Fibroblast of mammary gland (primary cell): Measurements from ENCODE around the gene DOCK2.

Experiments
- DNase-seq: peaks from one replicate; pipeline ENCODE4 v3.0.0-alpha.2; 2010; ENCODE audit warnings: low read depth
- H3K4me3 ChIP-seq: 2 replicates; pipeline ENCODE4 v1.5.1; 2011; ENCODE audit warnings: low read depth, mild to moderate bottlenecking, low read length, moderate library complexity; ENCODE audit not compliant: control insufficient read depth
- TF ChIP-seq, protein P1 (sequence below): conservative IDR thresholded peaks from 2 replicates; pipeline ENCODE4 v1.5.1; 2011; ENCODE audit warnings: low read depth, low read length, inconsistent platforms; ENCODE audit not compliant: control insufficient read depth, insufficient read depth

The DOCK2 gene

DNA sequence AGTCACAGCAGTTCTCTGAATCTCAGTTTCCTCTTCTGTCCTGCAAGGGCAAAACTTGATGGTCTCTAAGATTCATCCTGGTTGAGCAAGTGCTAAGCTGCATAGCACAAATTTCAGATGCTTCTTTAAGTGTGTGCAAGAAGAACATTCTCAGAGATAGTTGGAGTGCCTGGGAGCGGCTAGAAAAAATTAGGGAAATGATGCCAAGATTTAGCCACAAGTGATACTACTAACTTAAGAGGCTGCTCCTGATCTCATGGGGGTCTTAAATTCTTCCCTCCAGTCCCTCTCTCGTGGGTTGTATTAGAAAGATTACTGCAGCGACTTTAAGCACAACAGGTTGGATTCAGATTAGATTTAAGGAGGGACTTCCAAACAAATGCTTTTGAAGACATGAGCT, 319.1 kb downstream of the DOCK2 start:
- no peak overlapping the region for H3K4me3 ChIP-seq
- DNase-seq, result no peak
- TF ChIP-seq, protein P1, sequence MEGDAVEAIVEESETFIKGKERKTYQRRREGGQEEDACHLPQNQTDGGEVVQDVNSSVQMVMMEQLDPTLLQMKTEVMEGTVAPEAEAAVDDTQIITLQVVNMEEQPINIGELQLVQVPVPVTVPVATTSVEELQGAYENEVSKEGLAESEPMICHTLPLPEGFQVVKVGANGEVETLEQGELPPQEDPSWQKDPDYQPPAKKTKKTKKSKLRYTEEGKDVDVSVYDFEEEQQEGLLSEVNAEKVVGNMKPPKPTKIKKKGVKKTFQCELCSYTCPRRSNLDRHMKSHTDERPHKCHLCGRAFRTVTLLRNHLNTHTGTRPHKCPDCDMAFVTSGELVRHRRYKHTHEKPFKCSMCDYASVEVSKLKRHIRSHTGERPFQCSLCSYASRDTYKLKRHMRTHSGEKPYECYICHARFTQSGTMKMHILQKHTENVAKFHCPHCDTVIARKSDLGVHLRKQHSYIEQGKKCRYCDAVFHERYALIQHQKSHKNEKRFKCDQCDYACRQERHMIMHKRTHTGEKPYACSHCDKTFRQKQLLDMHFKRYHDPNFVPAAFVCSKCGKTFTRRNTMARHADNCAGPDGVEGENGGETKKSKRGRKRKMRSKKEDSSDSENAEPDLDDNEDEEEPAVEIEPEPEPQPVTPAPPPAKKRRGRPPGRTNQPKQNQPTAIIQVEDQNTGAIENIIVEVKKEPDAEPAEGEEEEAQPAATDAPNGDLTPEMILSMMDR, result no peak

DNA sequence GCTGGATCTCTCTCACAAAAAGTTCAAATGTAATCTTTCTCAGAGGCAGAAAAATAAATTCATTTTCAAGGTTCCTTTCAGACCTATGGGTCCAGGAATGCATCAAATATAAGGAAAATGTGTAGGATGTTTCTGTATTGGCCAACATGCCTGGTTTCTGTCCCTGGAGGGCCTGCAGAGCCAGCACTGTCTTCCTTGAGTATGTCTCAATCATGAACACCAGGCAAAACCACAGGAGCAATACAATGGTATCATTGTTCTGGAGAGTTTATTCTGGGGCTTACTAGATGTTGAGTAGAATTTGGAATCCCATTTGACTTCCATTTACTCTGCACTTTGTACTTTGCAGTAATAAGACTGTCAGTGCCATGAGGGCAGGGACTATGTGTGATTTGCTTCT, 319.7 kb downstream of the DOCK2 start:
- H3K4me3 ChIP-seq, result no peak overlapping the region
- TF ChIP-seq, protein P1, result no peak
- no peak for DNase-seq

GRCh38 chr5:169958278-169958677, 321.2 kb downstream of the DOCK2 start:
- no peak overlapping the region for H3K4me3 ChIP-seq
- TF ChIP-seq, protein P1, result no peak
- no peak for DNase-seq

DNA sequence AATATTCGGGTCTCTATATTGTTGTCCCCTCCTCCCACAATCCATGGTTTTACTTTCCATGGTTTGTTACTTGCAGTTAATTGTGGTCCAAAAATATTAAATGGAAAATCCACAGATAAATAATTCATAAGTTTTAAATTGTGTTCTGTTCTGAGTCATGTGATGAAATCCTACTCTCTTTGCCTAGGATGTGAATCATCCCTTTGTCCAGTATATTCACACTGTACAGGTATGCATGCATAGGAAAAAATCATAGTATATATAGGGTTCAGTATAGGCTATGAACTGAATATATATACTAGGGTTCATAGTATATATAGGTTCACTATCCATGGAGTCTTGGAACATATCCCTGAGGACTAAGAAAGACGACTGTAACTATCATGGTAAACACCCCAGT, 323.6 kb downstream of the DOCK2 start:
- TF ChIP-seq, protein P1, result no peak
- no peak overlapping the region for H3K4me3 ChIP-seq
- DNase-seq, result no peak

DNA sequence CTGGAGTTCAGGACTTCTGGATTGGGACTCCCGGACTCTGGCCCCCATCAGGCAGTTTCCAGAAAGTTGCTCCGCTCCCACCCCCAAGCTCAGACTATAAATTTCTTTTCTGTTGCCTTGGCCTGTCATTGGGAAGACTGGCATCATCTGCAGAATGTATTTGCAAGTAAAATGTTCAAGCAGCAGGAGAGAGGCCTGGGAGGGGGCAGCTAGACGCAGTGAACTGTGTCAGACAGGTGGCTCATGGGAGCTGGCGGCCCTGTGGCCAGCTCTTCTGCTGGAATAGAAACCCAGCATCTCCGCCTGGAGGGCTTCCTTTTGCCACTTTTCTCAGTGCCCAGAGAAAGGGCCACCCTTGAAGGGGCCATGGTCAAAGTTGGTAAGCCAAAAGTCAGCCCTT, 327.2 kb downstream of the DOCK2 start:
- no peak for DNase-seq
- no peak overlapping the region for H3K4me3 ChIP-seq
- TF ChIP-seq, protein P1, result no peak

- H3K4me3 ChIP-seq, result no peak overlapping the region
- no peak for DNase-seq
- TF ChIP-seq, protein P1, result no peak
Observed at GRCh38 chr5:169970339-169970738, 333.3 kb downstream of the DOCK2 start.
